HG03442 (cell line): ENCODE data around the gene PPP1R3F.
"Not testable (repeated sequence)": the region's sequence is repeated elsewhere in the genome, so short reads cannot be mapped to it uniquely, and the experiment has no call there.

Experiments used
- ATAC-seq: cut with Tn5 transposase; IDR thresholded peaks from one replicate; pipeline ENCODE4 v1.9.1; 2021; ENCODE audit warnings: mild to moderate bottlenecking, moderate library complexity; ENCODE audit not compliant: unreplicated experiment

Gene PPP1R3F

GRCh38 chrX:49308604-49309269, 39.1 kb downstream of the PPP1R3F start:
- ATAC-seq, result no peak

- no peak for ATAC-seq
These were observed 39.9 kb downstream of the PPP1R3F start for GRCh38 chrX:49309401-49309981.

DNA sequence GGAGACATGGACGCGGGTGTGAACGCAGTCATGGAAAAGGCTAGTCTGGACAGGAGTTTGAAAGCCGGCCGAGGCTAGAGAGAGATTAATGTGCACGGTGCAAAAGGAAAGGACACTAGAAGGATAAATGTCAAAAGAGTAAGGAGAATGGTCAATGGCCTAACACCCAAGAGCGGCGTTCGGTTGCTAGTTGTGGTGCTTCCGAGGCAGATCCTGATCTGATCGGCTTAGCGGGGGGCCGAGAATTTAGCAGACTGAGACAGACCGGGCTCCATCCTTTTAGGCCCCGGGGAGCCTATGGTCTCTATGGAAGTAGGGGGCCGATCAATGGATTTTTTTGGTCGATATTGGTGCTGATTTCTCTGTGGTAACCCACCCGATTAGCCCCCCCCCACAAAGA, 40.8 kb downstream of the PPP1R3F start:
- ATAC-seq, result no peak

GRCh38 chrX:49312176-49312575, 42.6 kb downstream of the PPP1R3F start:
- ATAC-seq, result no peak

DNA sequence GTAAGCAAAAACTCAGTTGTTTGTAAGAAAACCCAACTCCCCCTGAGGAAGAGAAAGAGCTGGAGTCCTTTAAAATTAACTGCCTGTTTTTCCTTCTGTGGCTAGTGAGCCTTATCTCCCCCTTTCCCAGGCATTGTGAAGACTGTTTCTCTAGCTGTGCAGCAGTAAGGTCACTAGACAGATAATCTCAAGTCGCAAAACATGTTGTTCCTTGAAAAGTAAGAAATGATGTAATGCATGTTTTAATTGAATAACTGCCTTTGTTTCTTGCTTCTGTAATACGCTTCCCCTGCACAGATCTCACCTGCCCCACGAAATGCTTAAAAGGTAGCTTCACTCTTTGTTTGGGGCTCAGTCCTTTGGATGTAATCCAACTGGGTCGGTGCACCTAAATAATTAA, 46.5 kb downstream of the PPP1R3F start:
- no peak for ATAC-seq

- not testable (repeated sequence) for ATAC-seq
These were observed 52.1 kb downstream of the PPP1R3F start, which contains the start of gene GAGE12J for GRCh38 chrX:49321737-49322136. Gene GAGE12J, plus strand, starts transcription at chrX:49322037. Its CDS starts 1,157 bp downstream, at chrX:49323194.

GRCh38 chrX:49322266-49322665, 52.7 kb downstream of the PPP1R3F start:
- not testable (repeated sequence) for ATAC-seq

DNA sequence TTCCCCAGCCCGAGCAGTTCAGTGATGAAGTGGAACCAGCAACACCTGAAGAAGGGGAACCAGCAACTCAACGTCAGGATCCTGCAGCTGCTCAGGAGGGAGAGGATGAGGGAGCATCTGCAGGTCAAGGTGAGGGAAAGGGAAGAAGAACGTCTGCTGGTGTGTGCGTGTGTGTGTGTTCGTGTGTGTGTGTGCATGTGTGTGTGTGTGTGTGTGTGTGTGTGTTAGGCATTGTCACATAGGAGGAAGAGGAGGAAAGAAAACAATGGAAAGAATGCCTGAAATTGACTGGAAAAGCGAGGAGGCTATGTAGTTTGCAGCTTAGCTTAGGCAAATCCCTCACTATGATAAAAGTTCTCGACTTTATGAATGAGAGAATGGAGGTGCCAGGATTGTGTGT, 54.1 kb downstream of the PPP1R3F start:
- not testable (repeated sequence) for ATAC-seq

DNA sequence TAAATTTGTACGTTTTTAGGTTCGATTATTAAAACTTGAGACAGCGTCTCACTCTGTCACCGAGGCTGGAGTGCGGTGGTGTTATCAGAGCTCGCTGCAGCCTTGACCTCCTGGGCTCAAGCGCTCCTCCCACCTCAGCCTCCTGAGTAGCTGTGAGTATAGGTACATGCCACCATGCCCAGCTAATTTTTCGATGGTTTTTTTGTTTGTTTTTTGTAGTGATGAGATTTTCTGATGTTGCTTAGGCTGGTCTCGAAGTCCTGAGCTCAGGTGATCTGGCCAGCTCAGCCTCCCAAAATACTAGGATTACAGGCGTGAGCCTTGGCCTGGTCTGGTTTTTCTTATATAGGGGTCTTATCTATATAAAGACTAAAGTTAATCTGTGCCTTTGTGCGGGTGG, 60.8 kb downstream of the PPP1R3F start:
- not testable (repeated sequence) for ATAC-seq

GRCh38 chrX:49331282-49331681, 61.7 kb downstream of the PPP1R3F start, which contains the start of gene GAGE13:
Gene GAGE13, plus strand, starts transcription at chrX:49331582. Its CDS starts 1,156 bp downstream, at chrX:49332738.
- ATAC-seq, result not testable (repeated sequence)

GRCh38 chrX:49331841-49332240, 62.2 kb downstream of the PPP1R3F start:
- not testable (repeated sequence) for ATAC-seq
